OCI-LY7 (cell line): ENCODE results near the gene KLHL33.

Source experiments
- CTCF ChIP-seq: fragments of 200-600 bp; sonication (generic); conservative IDR thresholded peaks from 2 replicates; pipeline ENCODE4 v1.5.1; 2014; ENCODE audit warnings: mild to moderate bottlenecking, antibody characterized with exemption, low read length, moderate library complexity, mixed read lengths
- EZH2phosphoT487 ChIP-seq: fragments of 200-600 bp; sonication (generic); IDR thresholded peaks from 2 replicates; pipeline ENCODE4 v1.6.1; 2018; ENCODE audit warnings: low read depth, borderline replicate concordance, mild to moderate bottlenecking, mixed run types, antibody characterized with exemption, low read length, moderate library complexity, mixed read lengths

- no peak for TF ChIP-seq CTCF
- TF ChIP-seq EZH2phosphoT487: no peak
Measured at GRCh38 chr14:20456971-20457370, 21.0 kb upstream of the KLHL33 start.
